Endothelial cell of umbilical vein (primary cell): Measurements from ENCODE around the gene CDCA3. TPM values are rescaled to one million over a fixed set of nuclear protein-coding genes. Genes with fewer than 3 reads are reported as not detected.

Experiments
- BruUV-seq: library from RNA; stranded (reverse); fragments of 400-500 nt; replicated peaks from 2 replicates; lab custom pipeline; 2021; lab: Mats Ljungman, UMichigan
- CTCF ChIA-PET: fragments of 300-600, 350-600 bp; sonication (Branson Sonifier 250); formaldehyde crosslinking; loops from one replicate; lab custom pipeline; 2021; ENCODE audit warnings: antibody characterized with exemption, inconsistent platforms; lab: Charles Lee
- POLR2A ChIA-PET: fragments of 300-600, 350-600 bp; sonication (Branson Sonifier 250); formaldehyde crosslinking; loops from one replicate; lab custom pipeline; 2021; ENCODE audit warnings: antibody characterized with exemption, inconsistent platforms; lab: Charles Lee
- DNase-seq: peaks from one replicate; pipeline ENCODE4 v3.0.0-alpha.2; 2011; ENCODE audit warnings: low read depth, low spot score
- FAIRE-seq: peaks from 2 replicates; lab custom pipeline; 2011; peaks lifted over from hg19 to GRCh38; lab: Jason Lieb, UNC
- H2AFZ ChIP-seq: 2 replicates; pipeline ENCODE4 v1.6.0; 2012; ENCODE audit warnings: low read depth, low read length, control low read depth, inconsistent platforms
- H3K27ac ChIP-seq: 2 replicates; pipeline ENCODE4 v1.5.1; 2011; ENCODE audit warnings: low read depth, mild to moderate bottlenecking, control low read depth, low read length, moderate library complexity; ENCODE audit not compliant: insufficient read depth
- H3K27me3 ChIP-seq, 2 experiments: 2 replicates each; pipeline versions ENCODE4 v1.6.0 to v1.6.1; 2011; ENCODE audit warnings: low read length in 2 of 2, mixed read lengths in 1 of 2; ENCODE audit not compliant: control insufficient read depth in 2 of 2, insufficient read depth in 2 of 2
- H3K36me3 ChIP-seq, 2 experiments: 2 replicates in 1 of 2; 3 replicates in 1 of 2; pipeline ENCODE4 v1.5.1; 2011; ENCODE audit warnings: low read length in 2 of 2, mild to moderate bottlenecking in 1 of 2, moderate library complexity in 1 of 2; ENCODE audit not compliant: control insufficient read depth in 2 of 2, insufficient read depth in 2 of 2; ENCODE audit errors: extremely low read depth in 1 of 2
- H3K4me1 ChIP-seq: 3 replicates; pipeline ENCODE4 v1.5.1; 2011; ENCODE audit warnings: mild to moderate bottlenecking, low read length; ENCODE audit not compliant: control insufficient read depth, insufficient read depth; ENCODE audit errors: extremely low read depth
- H3K4me2 ChIP-seq: 2 replicates; pipeline ENCODE4 v1.6.1; 2011; ENCODE audit warnings: low read length, control low read depth, mixed read lengths; ENCODE audit not compliant: insufficient read depth
- H3K4me3 ChIP-seq, 3 experiments: fragments of 200-600 bp in 1 of 3; sonication (generic), shearing (Covaris generic) in 1 of 3; replicated peaks in 1 of 3; 2 replicates each; pipeline ENCODE4 v1.5.1; 2011 to 2016; ENCODE audit warnings: control low read depth in 3 of 3, low read length in 3 of 3, mild to moderate bottlenecking in 2 of 3, inconsistent platforms in 1 of 3, low read depth in 1 of 3, moderate library complexity in 1 of 3; ENCODE audit not compliant: insufficient read depth in 1 of 3
- H3K79me2 ChIP-seq: 2 replicates; pipeline ENCODE4 v1.6.0; 2012; ENCODE audit warnings: low read length, inconsistent platforms; ENCODE audit not compliant: control insufficient read depth, insufficient read depth
- H3K9ac ChIP-seq: replicated peaks from 2 replicates; pipeline ENCODE3; 2011; ENCODE audit warnings: low read length, control low read depth; ENCODE audit not compliant: insufficient read depth; ENCODE audit errors: extremely low read depth
- H3K9me1 ChIP-seq: replicated peaks from 3 replicates; pipeline ENCODE4 v1.6.0; 2011; ENCODE audit warnings: mild to moderate bottlenecking, low read length; ENCODE audit not compliant: control insufficient read depth, insufficient read depth; ENCODE audit errors: extremely low read depth
- H3K9me3 ChIP-seq: replicated peaks from 2 replicates; pipeline ENCODE4 v1.5.1; 2012; ENCODE audit warnings: low read length, inconsistent platforms; ENCODE audit not compliant: control insufficient read depth, insufficient read depth
- H4K20me1 ChIP-seq: replicated peaks from 2 replicates; pipeline ENCODE3; 2011; ENCODE audit warnings: mild to moderate bottlenecking, low read length; ENCODE audit not compliant: control insufficient read depth, insufficient read depth; ENCODE audit errors: extremely low read depth
- EZH2 ChIP-seq: IDR thresholded peaks from 2 replicates; pipeline ENCODE4 v1.6.1; 2012; ENCODE audit warnings: borderline replicate concordance, low read depth, mild to moderate bottlenecking, moderate library complexity, low read length, inconsistent platforms; ENCODE audit not compliant: severe bottlenecking
- FOS ChIP-seq: IDR thresholded peaks from 2 replicates; pipeline ENCODE4 v1.6.1; 2011; ENCODE audit warnings: mild to moderate bottlenecking, low read length, moderate library complexity, borderline replicate concordance; ENCODE audit not compliant: insufficient read depth
- GATA2 ChIP-seq: IDR thresholded peaks from 2 replicates; pipeline ENCODE4 v1.7.0; 2011; ENCODE audit warnings: low read depth, mild to moderate bottlenecking, moderate library complexity, mixed read lengths, low read length; ENCODE audit not compliant: insufficient read length, insufficient read depth
- JUN ChIP-seq: IDR thresholded peaks from 2 replicates; pipeline ENCODE4 v1.6.1; 2011; ENCODE audit warnings: borderline replicate concordance, low read depth; ENCODE audit not compliant: insufficient read length, insufficient read depth
- MYC ChIP-seq: IDR thresholded peaks from one replicate; pipeline ENCODE4 v1.6.1; 2011; ENCODE audit warnings: mild to moderate bottlenecking, low read depth, low read length
- POLR2A ChIP-seq: IDR thresholded peaks from 2 replicates; pipeline ENCODE4 v1.6.1; 2012; ENCODE audit warnings: low read depth, mild to moderate bottlenecking, control low read depth, low read length
- POLR2AphosphoS5 ChIP-seq: IDR thresholded peaks from 2 replicates; pipeline ENCODE4 v1.6.1; 2012; ENCODE audit warnings: low read depth, mild to moderate bottlenecking, control low read depth, low read length, moderate library complexity; ENCODE audit not compliant: insufficient read depth
- dilution Hi-C: fragments of 300-500 bp; cut with MboI; formaldehyde crosslinking; loops from one replicate; pipeline ENCODE4 v1.15.0; 2019; ENCODE audit warnings: low sequenced_read_pairs; ENCODE audit not compliant: extremely low pct_ligation_motif_present
- intact Hi-C: fragments of 100-400 bp; cut with micrococcal nuclease; formaldehyde crosslinking; loops from one replicate; pipeline ENCODE4 v1.10.0; 2022
- polyA plus RNA-seq, 4 experiments: library from polyadenylated mRNA; depleted of rRNA in 3 of 4; stranded (reverse) in 3 of 4; unstranded in 1 of 4; fragments of >200 nt; gene quantifications; 2 replicates each; pipeline versions ENCODE4 v1.2.1 to v1.2.3, GENCODE V29; 2011 to 2012; ENCODE audit warnings: missing spikeins in 1 of 4
- total RNA-seq: library from RNA; stranded (reverse); gene quantifications from 2 replicates; pipeline ENCODE4 v1.2.3, GENCODE V29; 2021
- TF ChIP-seq, protein P1 (sequence below), 2 donors: IDR thresholded peaks; 1 replicate in 1 of 2; 2 replicates in 1 of 2; pipeline ENCODE4 v1.5.1; 2011; ENCODE audit warnings: low read length in 2 of 2, mild to moderate bottlenecking in 2 of 2, moderate library complexity in 2 of 2, control low read depth in 1 of 2, inconsistent platforms in 1 of 2, low read depth in 1 of 2; ENCODE audit not compliant: insufficient read depth in 1 of 2; ENCODE audit errors: extremely low read depth in 1 of 2
- TF ChIP-seq, protein P2 (sequence below): IDR thresholded peaks from 2 replicates; pipeline ENCODE4 v1.6.1; 2011; ENCODE audit not compliant: insufficient read depth, insufficient read length

Gene CDCA3
- total and polyA plus RNA-seq, 2 donors (not counting 3 experiments of a cell fraction or from before 2014, with no cell fraction given) = 44.3 to 53.5 TPM

DNA sequence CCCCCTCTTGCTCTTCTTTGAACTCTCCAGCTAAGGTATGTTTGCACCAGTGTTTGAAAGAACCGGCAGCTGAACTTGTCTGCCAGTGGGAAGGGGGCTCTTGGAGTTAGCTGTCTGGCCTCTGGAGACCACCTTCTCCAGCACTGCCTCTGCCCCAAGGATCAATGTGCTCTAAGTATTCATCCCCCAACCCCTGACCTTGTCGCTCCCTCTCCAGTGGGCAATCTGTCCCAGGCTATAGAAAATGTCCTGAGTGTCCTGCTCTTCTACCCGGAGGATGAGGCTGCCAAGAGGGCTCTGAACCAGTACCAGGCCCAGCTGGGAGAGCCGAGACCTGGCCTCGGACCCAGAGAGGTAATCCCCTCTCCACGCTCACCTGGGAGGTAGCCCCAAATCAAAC lies 20.1 kb downstream of the CDCA3 start:
- Histone ChIP-seq H3K4me2 (no peak overlapping the region), H3K9ac (no peak overlapping the region), H3K36me3 (peaks cover 0 to 18% of the 10 kb centered on the region in 2 experiments), H3K4me1 (peaks cover 13% of the 10 kb centered on the region), H3K9me3 (no peaks in the 10 kb centered on the region), H3K27me3 (no peaks in the 10 kb centered on the region), H3K4me3 (no peak overlapping the region), H4K20me1 (no peaks in the 10 kb centered on the region), H2AFZ (no peak overlapping the region), H3K79me2 (peaks cover 25% of the 10 kb centered on the region), H3K27ac (no peak overlapping the region), H3K9me1 (no peaks in the 10 kb centered on the region)
- CTCF ChIA-PET = interaction anchor here (1.3 to 12.0 kb wide), 2 partner anchors 18 to 78 kb away, joined by 3 to 148 read pairs; partner anchors contain the start of gene MLF2
- TF ChIP-seq MYC = no peak
- TF ChIP-seq, protein P1, sequence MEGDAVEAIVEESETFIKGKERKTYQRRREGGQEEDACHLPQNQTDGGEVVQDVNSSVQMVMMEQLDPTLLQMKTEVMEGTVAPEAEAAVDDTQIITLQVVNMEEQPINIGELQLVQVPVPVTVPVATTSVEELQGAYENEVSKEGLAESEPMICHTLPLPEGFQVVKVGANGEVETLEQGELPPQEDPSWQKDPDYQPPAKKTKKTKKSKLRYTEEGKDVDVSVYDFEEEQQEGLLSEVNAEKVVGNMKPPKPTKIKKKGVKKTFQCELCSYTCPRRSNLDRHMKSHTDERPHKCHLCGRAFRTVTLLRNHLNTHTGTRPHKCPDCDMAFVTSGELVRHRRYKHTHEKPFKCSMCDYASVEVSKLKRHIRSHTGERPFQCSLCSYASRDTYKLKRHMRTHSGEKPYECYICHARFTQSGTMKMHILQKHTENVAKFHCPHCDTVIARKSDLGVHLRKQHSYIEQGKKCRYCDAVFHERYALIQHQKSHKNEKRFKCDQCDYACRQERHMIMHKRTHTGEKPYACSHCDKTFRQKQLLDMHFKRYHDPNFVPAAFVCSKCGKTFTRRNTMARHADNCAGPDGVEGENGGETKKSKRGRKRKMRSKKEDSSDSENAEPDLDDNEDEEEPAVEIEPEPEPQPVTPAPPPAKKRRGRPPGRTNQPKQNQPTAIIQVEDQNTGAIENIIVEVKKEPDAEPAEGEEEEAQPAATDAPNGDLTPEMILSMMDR (IDR thresholded peaks at IDR 0.05; ENCODE audit: extremely low read depth in 1 of 2, insufficient read depth in 1 of 2, low read depth in 1 of 2, low read length in 2 of 2) = no peak
- TF ChIP-seq, protein P2, sequence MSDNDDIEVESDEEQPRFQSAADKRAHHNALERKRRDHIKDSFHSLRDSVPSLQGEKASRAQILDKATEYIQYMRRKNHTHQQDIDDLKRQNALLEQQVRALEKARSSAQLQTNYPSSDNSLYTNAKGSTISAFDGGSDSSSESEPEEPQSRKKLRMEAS = no peak
- TF ChIP-seq GATA2 = no peak
- TF ChIP-seq POLR2A = no peak
- TF ChIP-seq EZH2 = no peak
- TF ChIP-seq FOS = no peak
- TF ChIP-seq JUN = no peak
- TF ChIP-seq POLR2AphosphoS5 = no peak
- BruUV-seq = no TSS peak
- POLR2A ChIA-PET = no interaction called here
- intact Hi-C loops = no loop called here
- DNase-seq = no peak
- no peak for FAIRE-seq
- dilution Hi-C loops = no loop called here
